ENCODE measurements around the gene OBP2A. TPM values are rescaled to one million over a fixed set of nuclear protein-coding genes. Genes with fewer than 3 reads are reported as not detected.

Gene OBP2A
- total and polyA plus RNA-seq, 2 of the 8 experiments (the other 6 are each of a cell fraction or from before 2014, with no cell fraction given): not detected

- no peak overlapping the region for H3K4ac ChIP-seq (replicated peaks; ENCODE audit: insufficient read length, low read depth, low read length)
- H3K9me3 ChIP-seq (ENCODE audit: insufficient read depth in 2 of 2, low read depth in 1 of 2, low read length in 1 of 2): no peaks in the 10 kb centered on the region
- no peak overlapping the region for H4K5ac ChIP-seq (ENCODE audit: insufficient read length, low read depth, low read length)
- H3K27me3 ChIP-seq (replicated peaks in 1 of 4; ENCODE audit: control insufficient read depth in 3 of 4, extremely low read depth in 1 of 4, insufficient read depth in 3 of 4, low read length in 3 of 4): no peaks in the 10 kb centered on the region; a peak in 1 of 7 replicates
- H3K36me3 ChIP-seq (ENCODE audit: control insufficient read depth in 2 of 4, insufficient read depth in 4 of 4, low read length in 3 of 4): peaks cover 8 to 30% (median 20%) of the 10 kb centered on the region in 4 experiments; a peak in 7 of 8 replicates
- H3K79me2 ChIP-seq (ENCODE audit: control insufficient read depth in 1 of 2, insufficient read depth in 2 of 2, low read length in 2 of 2): peaks cover 0 to 16% of the 10 kb centered on the region in 2 experiments; a peak in 2 of 4 replicates
- no peak overlapping the region for H2BK120ac ChIP-seq (replicated peaks; ENCODE audit: low read depth, low read length)
- no peak overlapping the region for H3K23ac ChIP-seq (ENCODE audit: insufficient read length)
- peaks cover 8% of the 10 kb centered on the region; the same call in 1 of the 2 replicates for H3K23me2 ChIP-seq (ENCODE audit: low read depth, low read length)
- H2BK20ac ChIP-seq (ENCODE audit: low read length): no peak overlapping the region
- no peak overlapping the region for H4K8ac ChIP-seq (ENCODE audit: extremely low read depth, insufficient read depth, low read length)
- H4K20me1 ChIP-seq (replicated peaks in 1 of 2; ENCODE audit: control insufficient read depth in 1 of 2, insufficient read depth in 2 of 2, low read length in 2 of 2): peaks cover 15 to 18% of the 10 kb centered on the region in 2 experiments
- ChIA-PET CTCF (ENCODE audit: partially characterized antibody) (interaction anchor here (0.6 kb wide), 1 partner anchor 291 kb away, joined by 3 read pairs; no protein-coding TSS in a partner anchor), POLR2A (ENCODE audit: partially characterized antibody) (interaction anchor here (1.0 to 1.1 kb wide), 3 partner anchors 13 to 22 kb away, joined by 3 to 4 read pairs (median 3); no protein-coding TSS in a partner anchor)
- no peak overlapping the region for H3K18ac ChIP-seq (ENCODE audit: extremely low read depth, low read length)
- H3K14ac ChIP-seq (ENCODE audit: insufficient read length): no peak overlapping the region
- no peak overlapping the region for H3K56ac ChIP-seq (replicated peaks; ENCODE audit: insufficient read length, low read depth, low read length)
- H2BK15ac ChIP-seq (ENCODE audit: low read length): no peak overlapping the region
- H2BK5ac ChIP-seq (ENCODE audit: low read depth, low read length): no peak overlapping the region
- H2AFZ ChIP-seq (ENCODE audit: low read length): no peak overlapping the region
- H4K91ac ChIP-seq (replicated peaks; ENCODE audit: insufficient read length, low read length): no peak overlapping the region
- 88% methylated on average over 14 of the region's 15 CpGs; no CpG with 5 or more reads in 1 of the 2 experiments for WGBS, 2 experiments (ENCODE audit: extremely low coverage in 1 of 2, insufficient coverage in 1 of 2, insufficient read length in 1 of 2, insufficient replicate concordance in 2 of 2, low coverage in 1 of 2, low lambda C conversion rate in 2 of 2, missing lambda C conversion rate in 1 of 2)
- H3K9ac ChIP-seq (replicated peaks in 1 of 4; ENCODE audit: extremely low read depth in 1 of 4, low read depth in 3 of 4, low read length in 3 of 4): 0 out of 7 replicates have a peak overlapping the region, but pooled peaks of 1 of the 4 experiments have one; percentile 16
- H3K4me2 ChIP-seq (ENCODE audit: insufficient read depth in 1 of 2, low read depth in 2 of 2, low read length in 2 of 2): peak overlapping the region; percentile 62 to 87; a peak in 2 of 4 replicates
- H3K4me3 ChIP-seq (ENCODE audit: extremely low read depth in 1 of 4, insufficient read depth in 2 of 4, low read depth in 3 of 4, low read length in 4 of 4): peak overlapping the region in 3 of 4 experiments; percentile 9 to 86 (median 10); a peak in 3 of 8 replicates
- no peak overlapping the region for H2BK12ac ChIP-seq (ENCODE audit: low read depth, low read length)
- FAIRE-seq: no peak
- H3K4me1 ChIP-seq (replicated peaks in 1 of 4; ENCODE audit: control insufficient read depth in 3 of 4, insufficient read depth in 4 of 4, low read length in 3 of 4): peaks cover 0 to 19% (median 12%) of the 10 kb centered on the region in 4 experiments; a peak in 6 of 7 replicates
- 0 out of 2 replicates have a peak, but pooled peaks cover 3% of the 10 kb centered on the region for H3K79me1 ChIP-seq (ENCODE audit: low read depth, low read length)
- H3K27ac ChIP-seq (ENCODE audit: low read depth, low read length): no peak overlapping the region
- H2AK5ac ChIP-seq (ENCODE audit: low read depth, low read length): no peak overlapping the region
- DNase-seq (ENCODE audit: low read depth in 1 of 2, low spot score in 2 of 2): no peak
- TF ChIP-seq SIRT6 (IDR thresholded peaks at IDR 0.05; ENCODE audit: low read length): no peak
- TF ChIP-seq, protein P1, sequence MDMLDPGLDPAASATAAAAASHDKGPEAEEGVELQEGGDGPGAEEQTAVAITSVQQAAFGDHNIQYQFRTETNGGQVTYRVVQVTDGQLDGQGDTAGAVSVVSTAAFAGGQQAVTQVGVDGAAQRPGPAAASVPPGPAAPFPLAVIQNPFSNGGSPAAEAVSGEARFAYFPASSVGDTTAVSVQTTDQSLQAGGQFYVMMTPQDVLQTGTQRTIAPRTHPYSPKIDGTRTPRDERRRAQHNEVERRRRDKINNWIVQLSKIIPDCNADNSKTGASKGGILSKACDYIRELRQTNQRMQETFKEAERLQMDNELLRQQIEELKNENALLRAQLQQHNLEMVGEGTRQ (IDR thresholded peaks at IDR 0.05; ENCODE audit: low read length): no peak
- no peak for TF ChIP-seq JUND (IDR thresholded peaks at IDR 0.05; ENCODE audit: low read length)
- TF ChIP-seq NANOG (IDR thresholded peaks at IDR 0.05; ENCODE audit: insufficient read depth, low read depth, low read length, poor library complexity, severe bottlenecking): no peak
- TF ChIP-seq YY1 (IDR thresholded peaks at IDR 0.05; ENCODE audit: low read depth, low read length): no peak
- no peak for TF ChIP-seq TEAD4 (IDR thresholded peaks at IDR 0.05; ENCODE audit: low read depth, low read length)
Measured at GRCh38 chr9:135502168-135502872, 43.6 kb upstream of the OBP2A start.

Data from H1 (cell line).